Measurements from ENCODE around the gene ICAM2. TPM values are rescaled to one million over a fixed set of nuclear protein-coding genes. Genes with fewer than 3 reads are reported as not detected.

ICAM2 gene
- total RNA-seq, 1 donor, result 6.5 TPM

DNA sequence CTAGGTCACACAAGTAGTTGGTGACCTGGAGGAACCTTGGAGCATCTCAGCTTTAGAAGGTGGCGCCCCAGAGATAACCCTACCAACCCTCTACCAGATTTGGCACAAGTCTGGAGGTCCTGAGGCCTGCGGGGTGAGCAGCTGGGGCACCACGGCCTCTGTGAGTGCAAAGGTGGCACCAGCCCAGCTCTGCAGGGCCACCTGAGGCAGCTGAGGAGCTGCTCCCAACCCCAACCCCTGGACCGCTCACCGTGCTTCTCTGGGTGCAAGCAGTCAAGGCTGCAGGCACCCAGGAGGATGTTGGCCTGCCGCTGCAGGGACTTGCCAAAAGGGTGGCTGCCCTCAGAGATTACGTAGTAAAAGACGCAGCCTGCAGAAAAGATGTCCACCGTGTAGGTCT, 28.4 kb upstream of the ICAM2 start:
- Histone ChIP-seq H2AFZ (ENCODE audit: low read length) (no peak overlapping the region), H3K4me3 (ENCODE audit: insufficient read depth, low read length) (no peak overlapping the region), H3K9me3 (ENCODE audit: low read depth, low read length) (no peaks in the 10 kb centered on the region), H3K36me3 (ENCODE audit: insufficient read depth, low read length) (peaks cover 69% of the 10 kb centered on the region), H4K20me1 (ENCODE audit: insufficient read depth, low read length) (no peaks in the 10 kb centered on the region), H3K27ac (ENCODE audit: low read depth, low read length) (no peak overlapping the region), H3K4me2 (ENCODE audit: insufficient read depth, low read length) (no peak overlapping the region), H3K79me2 (ENCODE audit: insufficient read depth, low read length) (no peaks in the 10 kb centered on the region), H3K4me1 (ENCODE audit: insufficient read depth, low read length) (no peaks in the 10 kb centered on the region), H3K27me3 (ENCODE audit: insufficient read depth, low read length) (no peaks in the 10 kb centered on the region)
- no peak for DNase-seq (ENCODE audit: insufficient read length, low spot score, missing footprints)
- TF ChIP-seq, protein P1, sequence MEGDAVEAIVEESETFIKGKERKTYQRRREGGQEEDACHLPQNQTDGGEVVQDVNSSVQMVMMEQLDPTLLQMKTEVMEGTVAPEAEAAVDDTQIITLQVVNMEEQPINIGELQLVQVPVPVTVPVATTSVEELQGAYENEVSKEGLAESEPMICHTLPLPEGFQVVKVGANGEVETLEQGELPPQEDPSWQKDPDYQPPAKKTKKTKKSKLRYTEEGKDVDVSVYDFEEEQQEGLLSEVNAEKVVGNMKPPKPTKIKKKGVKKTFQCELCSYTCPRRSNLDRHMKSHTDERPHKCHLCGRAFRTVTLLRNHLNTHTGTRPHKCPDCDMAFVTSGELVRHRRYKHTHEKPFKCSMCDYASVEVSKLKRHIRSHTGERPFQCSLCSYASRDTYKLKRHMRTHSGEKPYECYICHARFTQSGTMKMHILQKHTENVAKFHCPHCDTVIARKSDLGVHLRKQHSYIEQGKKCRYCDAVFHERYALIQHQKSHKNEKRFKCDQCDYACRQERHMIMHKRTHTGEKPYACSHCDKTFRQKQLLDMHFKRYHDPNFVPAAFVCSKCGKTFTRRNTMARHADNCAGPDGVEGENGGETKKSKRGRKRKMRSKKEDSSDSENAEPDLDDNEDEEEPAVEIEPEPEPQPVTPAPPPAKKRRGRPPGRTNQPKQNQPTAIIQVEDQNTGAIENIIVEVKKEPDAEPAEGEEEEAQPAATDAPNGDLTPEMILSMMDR (IDR thresholded peaks at IDR 0.05; ENCODE audit: extremely low read depth, low read depth, low read length), result no peak

DNA sequence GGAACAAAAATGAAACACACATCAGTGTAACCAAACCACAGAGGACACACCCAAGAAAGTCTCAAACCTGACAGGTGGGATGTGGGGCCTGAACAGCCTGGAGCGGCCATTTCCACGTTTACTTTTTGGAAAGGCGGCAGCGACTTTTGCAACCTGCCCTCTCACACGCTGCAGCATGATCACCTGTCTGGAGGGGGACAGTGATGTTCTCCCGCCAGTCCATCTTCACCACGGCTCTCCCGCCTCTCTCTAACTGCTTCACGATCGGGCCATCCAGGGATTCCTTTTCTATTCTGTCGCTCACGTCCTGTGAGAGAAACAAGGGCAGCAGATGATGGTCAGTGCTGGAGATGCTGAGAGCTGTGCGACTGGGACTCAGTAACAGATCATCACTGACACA, 24.7 kb upstream of the ICAM2 start:
- Histone ChIP-seq H3K79me2 (ENCODE audit: insufficient read depth, low read length) (no peaks in the 10 kb centered on the region), H3K4me2 (ENCODE audit: insufficient read depth, low read length) (no peak overlapping the region), H4K20me1 (ENCODE audit: insufficient read depth, low read length) (no peaks in the 10 kb centered on the region), H3K4me3 (ENCODE audit: insufficient read depth, low read length) (no peak overlapping the region), H3K27ac (ENCODE audit: low read depth, low read length) (no peak overlapping the region), H3K36me3 (ENCODE audit: insufficient read depth, low read length) (peaks cover 53% of the 10 kb centered on the region), H3K27me3 (ENCODE audit: insufficient read depth, low read length) (no peaks in the 10 kb centered on the region), H3K4me1 (ENCODE audit: insufficient read depth, low read length) (no peaks in the 10 kb centered on the region), H2AFZ (ENCODE audit: low read length) (no peak overlapping the region), H3K9me3 (ENCODE audit: low read depth, low read length) (no peaks in the 10 kb centered on the region)
- TF ChIP-seq, protein P1 (IDR thresholded peaks at IDR 0.05; ENCODE audit: extremely low read depth, low read depth, low read length), result no peak
- no peak for DNase-seq (ENCODE audit: insufficient read length, low spot score, missing footprints)

DNA sequence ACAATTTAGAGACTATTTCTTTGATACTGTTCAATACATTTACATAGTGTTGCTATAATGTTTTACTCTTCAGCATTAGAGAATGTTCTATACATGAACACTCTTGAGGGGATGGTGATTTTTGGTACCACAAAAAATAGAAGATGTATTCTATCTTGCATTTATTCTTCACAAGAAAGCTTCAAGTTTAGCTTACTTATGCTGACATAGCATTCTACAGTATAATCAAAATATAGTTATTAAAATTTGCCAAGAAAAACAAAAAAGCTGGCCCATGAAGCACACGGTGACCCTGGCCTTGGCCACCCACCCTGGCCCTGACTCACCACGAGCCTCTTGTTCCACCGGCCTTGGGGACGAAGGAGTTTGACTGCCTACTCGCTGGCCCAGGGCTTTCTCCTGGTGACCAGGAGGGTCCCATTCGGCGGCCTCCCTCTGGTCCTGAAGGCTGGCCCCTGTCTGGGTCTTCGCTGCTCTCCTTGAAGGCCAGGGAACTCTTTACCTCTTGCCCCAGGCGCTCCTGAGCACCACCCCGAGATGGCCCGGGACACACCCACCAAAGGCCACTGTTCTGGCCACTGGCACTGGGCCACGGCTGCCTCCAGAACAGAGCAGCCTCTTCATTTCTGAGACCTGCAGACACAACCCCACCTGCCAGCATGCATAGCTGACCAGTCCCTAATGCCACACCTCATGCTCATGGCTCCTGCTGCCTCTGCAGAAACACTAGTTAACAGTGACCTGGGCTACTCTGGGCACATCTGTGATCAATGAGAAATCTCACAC, 22.5 kb upstream of the ICAM2 start:
- Histone ChIP-seq H3K27me3 (ENCODE audit: insufficient read depth, low read length) (no peaks in the 10 kb centered on the region), H3K79me2 (ENCODE audit: insufficient read depth, low read length) (no peaks in the 10 kb centered on the region), H3K9me3 (ENCODE audit: low read depth, low read length) (no peaks in the 10 kb centered on the region), H3K4me3 (ENCODE audit: insufficient read depth, low read length) (no peak overlapping the region), H4K20me1 (ENCODE audit: insufficient read depth, low read length) (no peaks in the 10 kb centered on the region), H3K4me2 (ENCODE audit: insufficient read depth, low read length) (no peak overlapping the region), H3K36me3 (ENCODE audit: insufficient read depth, low read length) (peaks cover 40% of the 10 kb centered on the region), H3K4me1 (ENCODE audit: insufficient read depth, low read length) (no peaks in the 10 kb centered on the region), H2AFZ (ENCODE audit: low read length) (no peak overlapping the region), H3K27ac (ENCODE audit: low read depth, low read length) (no peak overlapping the region)
- no peak for DNase-seq (ENCODE audit: insufficient read length, low spot score, missing footprints)
- TF ChIP-seq, protein P1 (IDR thresholded peaks at IDR 0.05; ENCODE audit: extremely low read depth, low read depth, low read length), result no peak

DNA sequence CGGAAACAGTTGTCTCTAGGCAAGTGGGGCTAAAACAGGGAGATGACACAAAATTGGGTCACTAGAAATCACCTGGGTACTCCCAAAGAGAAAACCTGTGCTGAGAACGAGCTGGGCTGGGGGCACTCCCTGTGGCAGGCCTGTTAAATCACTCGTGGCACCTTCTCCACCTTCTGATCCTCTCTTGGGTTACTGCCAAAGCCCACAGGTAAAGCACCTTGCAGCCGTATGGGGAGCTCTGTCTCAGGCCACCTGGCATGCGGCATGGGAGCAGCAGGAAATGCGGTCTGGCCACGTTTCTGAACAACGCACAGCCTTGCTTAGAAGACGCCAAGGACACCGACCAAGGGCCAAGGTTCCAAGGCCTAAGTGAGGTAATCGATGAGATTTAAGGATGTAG, 21.5 kb upstream of the ICAM2 start:
- no peaks in the 10 kb centered on the region for H3K27me3 ChIP-seq (ENCODE audit: insufficient read depth, low read length)

More for the DNA sequence above, 21.5 kb upstream of the ICAM2 start:
- TF ChIP-seq, protein P1 (IDR thresholded peaks at IDR 0.05; ENCODE audit: extremely low read depth, low read depth, low read length), result no peak
- no peak for DNase-seq (ENCODE audit: insufficient read length, low spot score, missing footprints)
- Histone ChIP-seq H3K4me1 (ENCODE audit: insufficient read depth, low read length) (no peaks in the 10 kb centered on the region), H3K36me3 (ENCODE audit: insufficient read depth, low read length) (peaks cover 35% of the 10 kb centered on the region), H3K4me3 (ENCODE audit: insufficient read depth, low read length) (no peak overlapping the region), H3K9me3 (ENCODE audit: low read depth, low read length) (no peaks in the 10 kb centered on the region), H4K20me1 (ENCODE audit: insufficient read depth, low read length) (no peaks in the 10 kb centered on the region), H2AFZ (ENCODE audit: low read length) (no peak overlapping the region), H3K79me2 (ENCODE audit: insufficient read depth, low read length) (no peaks in the 10 kb centered on the region), H3K27ac (ENCODE audit: low read depth, low read length) (no peak overlapping the region), H3K4me2 (ENCODE audit: insufficient read depth, low read length) (no peak overlapping the region)

Measured in osteoblast (primary cell).